ENCODE data around the gene CXCL10.
"Not testable (repeated sequence)": the region's sequence is repeated elsewhere in the genome, so short reads cannot be mapped to it uniquely, and the experiment has no call there.

The CXCL10 gene

DNA sequence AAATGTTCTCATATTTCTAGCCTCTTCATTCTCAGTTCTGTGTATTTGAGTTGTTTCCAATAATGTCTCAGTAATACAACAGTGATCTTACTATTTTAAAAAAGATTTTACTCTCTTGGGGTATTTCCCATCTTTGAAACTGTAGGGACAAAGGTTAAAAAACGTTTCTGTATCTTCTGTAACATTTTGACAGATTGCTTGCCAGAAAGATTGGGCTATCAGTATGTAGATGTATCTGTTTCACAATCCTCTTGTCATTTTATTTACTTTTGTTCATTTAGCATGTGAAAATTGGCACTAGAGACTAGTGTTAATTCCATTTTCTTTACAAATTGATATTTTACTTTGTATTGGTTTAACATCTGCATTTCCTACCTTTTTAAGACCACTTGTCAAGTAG, 9.8 kb downstream of the CXCL10 start:
- H3K4me3 Mint-ChIP-seq: no peak overlapping the region
- peaks cover 9% of the 10 kb centered on the region for H3K4me1 Mint-ChIP-seq (ENCODE audit: low read depth)
- H3K36me3 Mint-ChIP-seq (ENCODE audit: low read depth): no peaks in the 10 kb centered on the region
- no peaks in the 10 kb centered on the region for H3K27me3 Mint-ChIP-seq (ENCODE audit: low read depth)
- no peak overlapping the region for H3K27ac Mint-ChIP-seq
- no peaks in the 10 kb centered on the region for H3K9me3 Mint-ChIP-seq
- DNase-seq (ENCODE audit: low spot score): no peak

DNA sequence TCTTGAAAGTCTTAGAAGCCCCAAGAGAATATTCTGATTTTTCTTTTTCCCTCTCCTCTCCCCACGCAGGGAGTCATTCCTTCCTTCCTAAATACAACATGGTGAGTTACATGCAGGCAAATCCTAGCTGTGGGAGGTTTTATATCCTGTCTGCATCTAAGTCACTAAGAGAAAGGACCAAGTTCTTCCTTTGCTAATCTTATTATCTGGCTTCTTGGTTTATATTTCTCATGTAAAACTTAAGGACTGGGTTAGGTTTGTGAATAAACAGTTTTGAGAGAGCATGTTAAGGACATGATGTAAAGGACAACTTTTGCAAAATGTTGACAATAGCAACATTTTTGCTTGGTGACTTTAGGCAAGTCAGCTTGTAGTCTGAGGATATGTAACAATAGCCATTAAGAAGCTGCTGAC, 10.9 kb downstream of the CXCL10 start:
- peaks cover 9% of the 10 kb centered on the region for H3K4me1 Mint-ChIP-seq (ENCODE audit: low read depth)
- no peak for DNase-seq (ENCODE audit: low spot score)
- no peaks in the 10 kb centered on the region for H3K27me3 Mint-ChIP-seq (ENCODE audit: low read depth)
- no peak overlapping the region for H3K4me3 Mint-ChIP-seq
- H3K36me3 Mint-ChIP-seq (ENCODE audit: low read depth): no peaks in the 10 kb centered on the region
- H3K27ac Mint-ChIP-seq: no peak overlapping the region
- H3K9me3 Mint-ChIP-seq: no peaks in the 10 kb centered on the region

- peaks cover 5% of the 10 kb centered on the region for H3K27me3 Mint-ChIP-seq (ENCODE audit: low read depth)
- no peaks in the 10 kb centered on the region for H3K9me3 Mint-ChIP-seq
- no peak for DNase-seq (ENCODE audit: low spot score)
- no peak overlapping the region for H3K27ac Mint-ChIP-seq
- peaks cover 9% of the 10 kb centered on the region for H3K4me1 Mint-ChIP-seq (ENCODE audit: low read depth)
- no peak overlapping the region for H3K4me3 Mint-ChIP-seq
- H3K36me3 Mint-ChIP-seq (ENCODE audit: low read depth): no peaks in the 10 kb centered on the region
Measured at GRCh38 chr4:76011700-76012387, 11.5 kb downstream of the CXCL10 start.

DNA sequence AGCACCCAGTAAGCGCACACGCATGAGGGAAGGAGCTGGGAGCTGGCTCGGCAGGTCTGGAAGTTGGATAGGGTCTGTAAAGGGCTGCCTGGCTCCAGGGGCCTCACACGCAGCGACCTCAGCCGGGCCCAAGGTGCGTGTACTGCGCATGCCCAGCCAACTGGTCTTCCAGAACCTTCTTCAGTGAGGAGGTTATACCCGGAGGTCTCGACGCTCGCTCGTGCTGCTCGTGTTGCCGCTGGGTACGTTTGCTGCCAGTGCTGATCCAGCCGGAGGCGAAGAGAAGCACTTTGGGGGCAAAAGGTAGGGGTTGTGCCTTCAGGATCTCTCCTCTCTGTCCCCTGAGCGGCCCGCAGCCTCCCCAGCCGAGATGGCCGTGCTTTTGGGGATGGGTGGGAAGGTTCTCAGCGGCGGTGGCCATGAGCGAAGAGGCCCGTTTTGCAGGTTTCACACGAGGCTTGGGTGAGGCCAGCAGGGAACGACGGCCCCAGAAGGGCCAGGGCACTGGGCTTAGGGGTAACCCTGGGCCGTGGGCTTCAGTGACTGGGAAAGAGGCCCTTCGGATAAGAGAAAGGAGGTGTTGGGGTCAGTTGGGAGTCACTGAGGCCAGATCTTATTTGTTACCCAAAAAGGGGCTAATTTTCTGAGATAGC, 12.2 kb downstream of the CXCL10 start:
- Mint-ChIP-seq H3K36me3 (ENCODE audit: low read depth) (no peaks in the 10 kb centered on the region), H3K27me3 (ENCODE audit: low read depth) (peaks cover 5% of the 10 kb centered on the region), H3K27ac (no peak overlapping the region), H3K4me1 (ENCODE audit: low read depth) (peaks cover 2% of the 10 kb centered on the region), H3K4me3 (no peak overlapping the region), H3K9me3 (no peaks in the 10 kb centered on the region)
- no peak for DNase-seq (ENCODE audit: low spot score)

- H3K27me3 Mint-ChIP-seq (ENCODE audit: low read depth): peaks cover 5% of the 10 kb centered on the region
- H3K4me3 Mint-ChIP-seq: no peak overlapping the region
- H3K4me1 Mint-ChIP-seq (ENCODE audit: low read depth): no peaks in the 10 kb centered on the region
- H3K36me3 Mint-ChIP-seq (ENCODE audit: low read depth): no peaks in the 10 kb centered on the region
- H3K9me3 Mint-ChIP-seq: no peaks in the 10 kb centered on the region
- no peak overlapping the region for H3K27ac Mint-ChIP-seq
- no peak for DNase-seq (ENCODE audit: low spot score)
Measured at GRCh38 chr4:76010576-76010975, 12.7 kb downstream of the CXCL10 start.

DNA sequence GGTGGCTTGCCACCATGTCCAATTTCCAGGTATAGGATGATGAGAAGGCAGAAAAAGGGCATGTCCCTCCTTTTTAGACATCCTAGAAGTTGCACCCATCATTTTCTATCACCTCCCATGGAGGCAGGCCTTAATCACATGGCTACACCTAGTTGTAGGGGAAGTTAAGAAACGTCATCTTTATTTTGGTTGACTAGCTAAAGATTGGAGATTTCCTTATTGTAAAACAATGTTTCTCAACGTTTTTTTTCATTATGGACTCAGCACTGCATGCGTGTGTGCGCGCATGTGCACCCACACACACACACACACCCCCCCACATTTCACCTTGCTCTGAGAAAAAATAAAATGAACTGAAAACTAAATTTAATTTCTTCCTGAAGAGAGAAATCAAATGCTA, 14.0 kb downstream of the CXCL10 start:
- DNase-seq (ENCODE audit: low spot score): no peak
- no peak overlapping the region for H3K4me3 Mint-ChIP-seq
- no peak overlapping the region for H3K27ac Mint-ChIP-seq
- peaks cover 5% of the 10 kb centered on the region for H3K27me3 Mint-ChIP-seq (ENCODE audit: low read depth)
- H3K9me3 Mint-ChIP-seq: no peaks in the 10 kb centered on the region
- no peaks in the 10 kb centered on the region for H3K4me1 Mint-ChIP-seq (ENCODE audit: low read depth)
- H3K36me3 Mint-ChIP-seq (ENCODE audit: low read depth): no peaks in the 10 kb centered on the region

- no peaks in the 10 kb centered on the region for H3K9me3 Mint-ChIP-seq
- no peak within 1 kb of the TSS for H3K27ac Mint-ChIP-seq
- peaks cover 5% of the 10 kb centered on the region for H3K27me3 Mint-ChIP-seq (ENCODE audit: low read depth)
- H3K4me1 Mint-ChIP-seq (ENCODE audit: low read depth): peaks cover 5% of the 10 kb centered on the region
- no peaks in the 10 kb centered on the region for H3K36me3 Mint-ChIP-seq (ENCODE audit: low read depth)
- DNase-seq (ENCODE audit: low spot score): no peak
- no peak within 1 kb of the TSS for H3K4me3 Mint-ChIP-seq
Measured at GRCh38 chr4:76007089-76007862, 16.0 kb downstream of the CXCL10 start, which contains the start of gene CXCL9. Gene CXCL9, minus strand, starts transcription at chr4:76007509. Its CDS starts 60 bp downstream, at chr4:76007449.

- Mint-ChIP-seq H3K9me3 (no peaks in the 10 kb centered on the region), H3K27ac (no peak overlapping the region), H3K4me1 (ENCODE audit: low read depth) (peaks cover 8% of the 10 kb centered on the region), H3K27me3 (ENCODE audit: low read depth) (peaks cover 5% of the 10 kb centered on the region), H3K36me3 (ENCODE audit: low read depth) (no peaks in the 10 kb centered on the region), H3K4me3 (no peak overlapping the region)
- DNase-seq (ENCODE audit: low spot score): no peak
Measured at GRCh38 chr4:76003620-76004019, 19.7 kb downstream of the CXCL10 start.

DNA sequence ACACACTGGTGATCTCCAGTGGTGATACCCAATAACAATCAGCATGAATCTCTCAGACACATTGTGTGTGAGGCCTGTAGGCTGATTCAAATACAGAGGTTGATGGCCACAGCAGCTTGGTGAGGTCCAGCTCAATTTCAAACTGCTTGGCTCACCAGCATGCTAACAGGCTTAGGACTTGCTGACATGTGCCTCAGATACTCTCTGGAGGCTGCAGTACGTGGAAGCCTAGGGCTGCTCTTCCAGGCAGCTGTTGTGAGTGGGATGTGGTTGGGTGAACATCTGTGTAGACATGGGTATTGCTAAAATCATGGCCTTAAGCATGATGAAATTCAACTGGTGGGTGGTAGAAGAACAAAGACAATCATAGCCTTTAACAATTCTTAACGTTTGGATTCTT, 20.3 kb downstream of the CXCL10 start:
- no peaks in the 10 kb centered on the region for H3K9me3 Mint-ChIP-seq
- no peak overlapping the region for H3K27ac Mint-ChIP-seq
- H3K4me3 Mint-ChIP-seq: no peak overlapping the region
- peaks cover 5% of the 10 kb centered on the region for H3K27me3 Mint-ChIP-seq (ENCODE audit: low read depth)
- H3K4me1 Mint-ChIP-seq (ENCODE audit: low read depth): peaks cover 8% of the 10 kb centered on the region
- DNase-seq (ENCODE audit: low spot score): no peak
- H3K36me3 Mint-ChIP-seq (ENCODE audit: low read depth): no peaks in the 10 kb centered on the region

- Mint-ChIP-seq H3K27me3 (ENCODE audit: low read depth) (peaks cover 4% of the 10 kb centered on the region), H3K9me3 (no peaks in the 10 kb centered on the region), H3K36me3 (ENCODE audit: low read depth) (no peaks in the 10 kb centered on the region), H3K27ac (no peak overlapping the region), H3K4me3 (no peak overlapping the region), H3K4me1 (ENCODE audit: low read depth) (peaks cover 8% of the 10 kb centered on the region)
- DNase-seq (ENCODE audit: low spot score): no peak
Measured at GRCh38 chr4:76002176-76002575, 21.1 kb downstream of the CXCL10 start.

- Mint-ChIP-seq H3K4me3 (no peak overlapping the region), H3K27ac (no peak overlapping the region)
Measured at GRCh38 chr4:76001700-76002099, 21.6 kb downstream of the CXCL10 start.

DNA sequence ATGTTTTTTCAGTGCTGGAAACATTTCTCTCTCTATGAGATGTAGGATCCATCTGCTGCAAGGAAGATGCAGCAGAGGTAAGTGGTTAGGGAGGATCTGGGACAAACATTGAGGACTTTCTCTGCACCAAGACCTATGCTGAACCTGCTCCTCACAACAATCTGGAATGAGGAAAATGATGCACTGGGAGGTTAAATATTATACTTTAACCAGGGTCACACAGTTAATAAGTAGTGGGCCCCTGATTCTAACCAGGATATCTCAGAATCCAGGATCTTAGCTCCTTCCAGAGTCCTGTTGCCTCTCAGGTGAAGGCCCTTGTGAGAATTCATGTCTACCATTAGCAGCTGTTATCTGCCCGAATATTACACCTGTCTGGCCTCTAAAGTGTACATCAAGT, 23.0 kb downstream of the CXCL10 start:
- Mint-ChIP-seq H3K27ac (no peak overlapping the region), H3K9me3 (no peaks in the 10 kb centered on the region), H3K27me3 (ENCODE audit: low read depth) (no peaks in the 10 kb centered on the region), H3K4me1 (ENCODE audit: low read depth) (peaks cover 9% of the 10 kb centered on the region), H3K4me3 (no peak overlapping the region), H3K36me3 (ENCODE audit: low read depth) (no peaks in the 10 kb centered on the region)
- no peak for DNase-seq (ENCODE audit: low spot score)

More at GRCh38 chr4:76001700-76002099, 21.6 kb downstream of the CXCL10 start:
- no peaks in the 10 kb centered on the region for H3K27me3 Mint-ChIP-seq (ENCODE audit: low read depth)
- H3K4me1 Mint-ChIP-seq (ENCODE audit: low read depth): peaks cover 8% of the 10 kb centered on the region
- H3K36me3 Mint-ChIP-seq (ENCODE audit: low read depth): no peaks in the 10 kb centered on the region
- DNase-seq (ENCODE audit: low spot score): no peak
- no peaks in the 10 kb centered on the region for H3K9me3 Mint-ChIP-seq

- DNase-seq (ENCODE audit: low spot score); H3K27ac Mint-ChIP-seq; H3K36me3 Mint-ChIP-seq (ENCODE audit: low read depth); H3K9me3 Mint-ChIP-seq; H3K27me3 Mint-ChIP-seq (ENCODE audit: low read depth); H3K4me1 Mint-ChIP-seq (ENCODE audit: low read depth); H3K4me3 Mint-ChIP-seq: not testable (repeated sequence)
Measured at GRCh38 chr4:75998525-75999147, 24.7 kb downstream of the CXCL10 start.

DNA sequence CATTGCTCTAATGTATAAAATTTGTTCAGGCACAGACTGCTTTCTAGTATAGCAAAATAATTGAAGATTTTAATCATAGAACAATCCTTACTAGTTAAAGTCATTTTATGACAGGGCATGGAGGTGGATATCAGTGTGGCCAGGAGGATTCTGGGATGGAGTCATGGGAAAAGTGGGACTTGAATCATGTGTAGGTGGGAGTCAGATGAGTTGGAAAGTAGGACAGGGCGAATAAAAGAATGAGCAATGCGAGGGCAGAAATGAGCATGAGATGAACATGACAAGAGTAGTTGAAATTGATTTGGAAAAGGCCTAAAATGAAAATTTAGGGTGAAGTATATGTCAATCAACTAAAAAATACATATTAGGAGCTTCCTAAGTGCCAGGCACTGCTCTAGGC, 25.4 kb downstream of the CXCL10 start:
- Mint-ChIP-seq H3K27me3 (ENCODE audit: low read depth) (peaks cover 3% of the 10 kb centered on the region), H3K9me3 (no peaks in the 10 kb centered on the region), H3K4me3 (no peak overlapping the region), H3K27ac (no peak overlapping the region), H3K36me3 (ENCODE audit: low read depth) (no peaks in the 10 kb centered on the region), H3K4me1 (ENCODE audit: low read depth) (peaks cover 4% of the 10 kb centered on the region)
- no peak for DNase-seq (ENCODE audit: low spot score)

Measured in T-helper 2 cell treated with Interferon-gamma antibody and Interleukin-4, amounts not matched to agents 5 μg/mL and 100 μg/mL, for 36 hours (primary cell).